HG02938 (cell line): ENCODE measurements around the gene LPIN1.
"Not testable (repeated sequence)": the region's sequence is repeated elsewhere in the genome, so short reads cannot be mapped to it uniquely, and the experiment has no call there.

ENCODE experiments used
- ATAC-seq: cut with Tn5 transposase; IDR thresholded peaks from one replicate; pipeline ENCODE4 v1.9.1; 2021; ENCODE audit warnings: mild to moderate bottlenecking, moderate library complexity; ENCODE audit not compliant: unreplicated experiment

Gene LPIN1

DNA sequence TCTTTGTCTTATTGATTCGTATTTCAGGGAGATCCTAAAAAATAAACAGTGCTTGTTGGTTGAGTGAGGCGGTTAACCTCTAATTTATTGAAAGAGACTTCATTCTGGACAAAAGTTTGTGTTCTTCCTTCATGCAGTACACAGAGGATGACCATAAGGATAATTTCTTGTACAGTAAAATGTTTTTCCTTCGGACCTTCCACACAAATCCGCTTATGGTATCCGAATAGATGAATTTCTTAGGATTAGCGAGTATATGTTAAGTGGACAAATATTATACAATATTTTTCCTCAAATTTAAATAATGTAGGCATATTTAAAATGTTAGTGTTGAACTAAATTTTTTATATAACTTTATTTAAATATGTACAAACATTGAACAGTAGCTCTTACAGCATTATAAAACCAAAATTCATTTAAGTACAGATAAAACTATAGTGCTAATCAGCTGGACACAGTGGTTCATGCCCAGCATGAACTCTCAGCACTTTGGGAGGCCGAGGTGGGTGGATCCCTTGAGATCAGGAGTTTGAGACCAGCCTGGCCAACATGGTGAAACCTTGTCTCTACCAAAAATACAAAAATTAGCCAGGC is 84.4 kb downstream of the LPIN1 start:
- ATAC-seq = no peak

DNA sequence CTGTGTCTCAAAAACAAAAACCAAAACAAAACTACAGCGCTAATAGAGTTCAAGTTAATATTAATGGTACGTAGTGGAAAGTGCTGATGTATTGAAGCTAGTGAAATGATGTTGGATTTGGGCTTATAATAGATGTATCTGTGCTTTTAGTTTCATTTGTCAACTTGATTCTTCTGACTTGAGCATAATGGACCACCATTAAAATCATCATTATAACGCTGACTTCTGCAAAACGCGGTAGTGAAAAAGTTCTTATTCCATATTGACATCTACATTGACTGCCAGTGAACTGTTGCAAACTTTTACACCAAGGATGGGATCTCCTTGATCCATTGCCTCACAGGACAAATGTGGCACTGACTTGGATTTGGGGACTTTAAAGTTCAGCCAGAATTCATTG is 85.0 kb downstream of the LPIN1 start:
- no peak for ATAC-seq

DNA sequence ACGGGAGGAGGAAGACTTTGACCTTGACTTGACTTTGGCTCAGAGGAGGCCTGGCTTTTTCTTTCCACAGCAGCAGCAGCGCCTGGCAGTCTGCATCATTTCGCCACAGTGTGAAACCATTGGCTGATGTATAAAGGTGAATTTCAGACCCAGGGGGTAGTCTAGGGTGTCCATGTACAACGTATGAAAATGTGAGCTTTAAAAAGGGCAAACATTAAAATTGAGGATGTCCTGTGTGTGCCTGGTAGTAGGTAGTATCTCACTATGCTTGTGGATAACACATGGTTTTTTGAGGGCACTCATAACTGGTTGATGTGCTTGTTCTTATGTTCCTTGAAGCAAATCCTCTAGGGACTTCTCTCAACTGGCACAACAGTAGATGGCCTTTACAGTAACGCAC is 86.1 kb downstream of the LPIN1 start:
- no peak for ATAC-seq

DNA sequence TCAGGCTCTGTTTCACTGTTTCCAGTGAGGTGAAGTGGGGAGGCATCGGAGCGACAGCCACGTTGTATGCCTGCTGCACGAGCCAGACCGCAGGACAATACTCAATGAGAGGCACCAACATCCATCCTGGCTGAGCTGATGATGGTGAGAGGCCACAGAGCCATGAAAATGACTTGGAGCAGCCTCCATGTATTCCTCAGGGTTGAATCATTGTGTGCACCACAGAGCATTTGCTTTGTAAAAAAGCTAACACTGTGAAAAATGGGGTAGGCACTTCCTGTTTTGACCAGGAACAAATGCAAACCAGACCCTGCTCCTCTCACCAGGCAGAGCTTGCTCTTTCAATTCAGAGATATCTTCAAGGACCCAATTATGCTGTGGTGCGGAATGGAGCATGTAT is 87.2 kb downstream of the LPIN1 start:
- ATAC-seq = no peak

DNA sequence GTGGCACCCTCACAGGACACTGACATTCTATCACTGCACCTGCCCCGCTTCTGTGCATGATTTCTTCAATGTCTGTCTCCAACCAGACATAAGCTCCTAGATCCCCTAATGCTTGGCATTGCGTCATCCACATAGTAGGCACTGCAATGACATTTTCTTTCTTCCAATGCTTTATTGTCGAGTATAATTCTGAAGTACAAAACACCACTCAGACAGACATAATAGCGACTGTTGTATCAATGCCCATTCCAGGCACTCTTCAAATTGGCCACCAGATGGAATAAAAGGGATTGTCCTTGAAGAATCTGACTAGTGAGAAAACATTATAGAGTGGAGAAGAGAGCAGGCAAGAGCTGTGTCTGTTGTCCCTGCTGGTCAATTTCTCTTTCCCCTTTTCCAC is 89.0 kb downstream of the LPIN1 start:
- no peak for ATAC-seq

DNA sequence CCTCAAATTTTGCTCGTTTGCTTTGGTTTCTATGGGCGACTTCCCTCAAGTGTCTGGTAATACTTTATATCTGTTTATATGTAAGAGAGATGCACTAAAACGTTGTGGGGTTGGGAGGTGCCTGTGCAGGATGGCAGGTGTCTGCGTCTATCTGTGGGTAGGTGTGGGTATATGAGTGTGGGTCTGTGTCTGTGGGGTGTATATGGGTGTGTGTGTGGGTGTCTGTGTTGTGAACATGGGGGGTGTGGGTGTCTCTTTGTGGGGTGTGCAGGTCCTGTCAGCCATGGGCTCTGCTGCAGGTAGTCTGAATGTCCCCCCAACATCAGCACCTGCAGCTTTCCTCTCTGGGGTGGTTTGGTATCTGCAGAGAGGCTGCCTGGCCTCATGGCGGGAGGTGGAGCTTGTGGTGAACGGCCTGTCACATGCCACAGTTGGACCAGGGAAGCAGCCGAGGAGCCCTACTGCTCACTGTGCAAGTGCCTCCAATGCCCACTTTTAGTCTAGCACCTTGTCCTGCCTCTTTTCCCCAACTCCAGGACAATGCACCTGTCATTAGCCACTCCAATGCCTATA is 90.3 kb downstream of the LPIN1 start:
- ATAC-seq = no peak

DNA sequence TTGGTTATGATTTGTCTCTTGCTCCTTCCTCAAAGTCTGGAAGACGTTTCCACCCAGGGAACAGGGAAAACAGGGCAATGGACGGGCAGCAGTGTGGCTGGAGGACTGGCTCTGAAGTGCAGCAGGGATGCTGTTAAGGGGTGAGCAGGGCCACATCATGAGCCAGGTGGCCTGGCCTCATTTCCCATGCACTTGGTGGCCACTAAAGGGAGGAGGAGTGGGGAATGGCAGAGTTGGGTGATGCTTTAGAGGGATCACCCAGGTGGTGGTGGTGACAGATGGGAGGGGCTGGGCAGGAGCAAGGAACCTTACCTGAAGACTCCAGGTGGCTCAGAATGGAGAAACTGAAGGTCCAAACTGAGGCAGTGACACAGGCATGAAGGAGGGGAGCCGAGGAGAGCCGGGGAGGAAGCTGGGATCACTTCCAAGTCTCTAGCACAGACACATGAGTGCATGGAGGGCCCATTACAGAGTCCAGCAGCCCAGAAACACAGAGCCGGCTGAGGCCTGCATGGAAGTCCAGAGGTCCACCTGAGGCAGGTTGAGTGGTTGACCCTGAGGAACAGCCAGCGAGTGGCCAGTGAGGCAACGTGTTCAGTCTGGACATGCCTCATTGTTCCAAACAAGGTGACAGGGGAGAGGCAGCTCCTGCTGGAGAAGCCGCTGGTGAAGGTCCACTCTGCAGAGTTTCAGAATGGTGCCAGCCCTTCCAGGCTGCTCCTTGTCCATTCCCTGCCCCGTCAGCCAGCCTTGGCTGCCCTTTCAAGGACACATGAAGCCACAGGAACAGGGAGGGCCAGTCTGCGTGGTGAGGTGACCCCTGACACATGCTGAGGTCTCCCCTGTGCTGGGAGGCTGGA is 91.7 kb downstream of the LPIN1 start:
- no peak for ATAC-seq

DNA sequence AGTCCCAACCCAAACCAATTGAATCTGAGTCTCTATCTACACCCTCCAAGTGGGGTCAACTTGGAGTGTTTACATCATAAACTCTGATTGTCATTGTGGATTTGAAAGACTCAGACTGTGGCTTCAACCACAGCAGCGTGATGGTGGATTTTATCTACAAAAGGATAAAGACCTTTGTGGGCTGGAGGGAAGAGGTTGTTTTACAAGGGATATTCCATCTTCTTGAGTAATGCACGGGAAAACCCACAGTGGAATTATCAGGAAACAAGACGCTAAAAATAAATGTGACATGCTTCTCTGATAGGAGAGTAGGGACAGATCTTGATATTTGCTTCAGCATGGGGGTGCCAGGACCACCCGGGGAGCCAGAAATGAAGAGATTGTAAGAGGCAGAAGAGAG is 93.5 kb downstream of the LPIN1 start:
- no peak for ATAC-seq

DNA sequence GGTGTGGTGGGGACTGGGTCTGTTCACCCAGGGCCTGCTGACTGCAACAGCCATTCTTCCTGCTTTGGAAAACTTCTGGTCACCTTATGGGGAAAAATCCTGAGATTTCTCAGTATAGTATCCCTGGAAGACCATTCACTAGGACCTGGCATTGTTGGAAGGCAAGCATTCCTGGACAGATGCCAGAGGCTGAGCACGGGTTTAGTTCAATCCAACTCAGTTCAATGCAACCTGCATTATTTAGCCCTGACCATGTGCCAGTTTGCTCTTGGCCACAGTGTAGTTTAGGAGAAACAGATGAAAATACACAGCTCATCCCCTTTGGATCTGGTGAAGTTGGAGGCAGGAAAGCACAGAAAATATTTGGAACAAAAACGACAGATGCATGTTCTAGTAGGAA is 95.9 kb downstream of the LPIN1 start:
- no peak for ATAC-seq

DNA sequence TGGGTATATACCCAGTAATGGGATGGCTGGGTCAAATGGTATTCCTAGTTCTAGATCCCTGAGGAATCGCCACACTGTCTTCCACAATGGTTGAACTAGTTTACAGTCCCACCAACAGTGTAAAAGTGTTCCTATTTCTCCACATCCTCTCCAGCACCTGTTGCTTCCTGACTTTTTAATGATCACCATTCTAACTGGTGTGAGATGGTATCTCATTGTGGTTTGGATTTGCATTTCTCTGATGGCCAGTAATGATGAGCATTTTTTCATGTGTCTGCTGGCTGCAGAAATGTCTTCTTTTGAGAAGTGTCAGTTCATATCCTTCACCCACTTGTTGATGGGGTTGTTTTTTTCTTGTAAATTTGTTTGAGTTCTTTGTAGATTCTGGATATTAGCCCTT is 98.4 kb downstream of the LPIN1 start:
- not testable (repeated sequence) for ATAC-seq

DNA sequence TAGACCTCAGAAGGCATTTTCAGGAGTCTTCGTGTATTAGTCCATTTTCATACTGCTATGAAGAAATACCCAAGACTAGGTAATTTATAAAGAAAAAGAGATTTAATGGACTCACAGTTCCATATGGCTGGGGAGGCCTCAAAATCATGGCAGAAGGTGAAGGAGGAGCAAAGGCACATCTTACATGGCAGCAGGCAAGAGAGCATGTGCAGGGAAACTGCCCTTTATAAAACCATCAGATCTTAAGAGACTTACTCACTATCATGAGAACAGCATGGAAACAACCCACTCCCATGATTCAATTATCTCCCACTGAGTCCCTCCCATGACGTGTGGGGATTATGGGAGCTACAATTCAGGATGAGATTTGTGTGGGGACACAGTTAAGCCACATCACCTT is 101.5 kb downstream of the LPIN1 start:
- ATAC-seq = not testable (repeated sequence)

DNA sequence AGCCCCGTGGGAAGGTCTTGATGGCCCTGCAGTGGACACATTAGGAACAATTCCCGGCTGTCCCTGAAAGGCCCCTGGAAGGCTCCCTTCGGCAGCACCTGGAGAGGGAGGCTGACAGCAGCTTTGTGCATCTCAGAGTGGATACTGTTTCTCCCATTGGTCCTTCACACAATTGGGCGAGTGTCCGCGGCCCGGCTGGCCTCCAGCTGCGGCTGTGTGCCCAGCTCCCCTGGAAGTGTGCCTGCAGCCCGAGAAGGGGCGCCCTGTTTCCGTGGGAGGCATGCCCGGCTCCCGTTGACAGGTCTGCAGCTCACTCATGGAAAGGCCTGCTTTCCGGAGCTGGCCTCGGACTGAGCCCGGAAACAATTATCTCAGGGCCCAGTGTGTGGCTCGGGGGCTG is 103.7 kb downstream of the LPIN1 start:
- no peak for ATAC-seq

DNA sequence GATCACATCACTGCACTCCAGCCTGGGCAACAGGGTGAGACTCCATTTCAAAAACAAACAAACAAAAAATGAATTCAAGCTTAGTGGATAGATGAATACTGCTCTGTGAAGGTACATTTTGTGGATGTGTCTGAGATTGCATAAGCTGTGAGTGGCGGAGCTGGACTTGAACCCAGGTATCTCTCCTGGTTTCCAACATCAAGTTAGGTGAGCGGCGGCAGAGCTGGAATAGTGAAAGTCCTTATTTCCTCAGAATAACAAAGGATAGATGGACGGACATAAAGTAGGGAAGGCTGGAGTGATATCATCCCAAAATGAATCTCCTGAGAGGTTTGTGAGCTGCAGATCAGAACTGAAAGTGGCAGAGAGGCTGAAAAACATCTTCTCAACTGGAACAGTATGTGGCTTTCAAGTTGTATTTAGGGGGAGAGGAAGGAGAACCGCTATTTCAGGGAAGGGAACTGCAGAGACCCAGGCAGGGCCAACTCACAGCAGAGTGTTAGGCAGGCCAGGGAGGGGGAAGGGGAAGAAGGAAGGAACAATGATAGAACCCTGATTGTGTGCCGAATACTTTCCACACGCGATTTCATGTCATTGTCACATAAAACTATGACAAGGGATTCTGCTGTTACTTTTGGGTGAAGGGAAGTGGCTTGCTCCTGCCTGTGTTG is 106.2 kb downstream of the LPIN1 start:
- ATAC-seq = no peak

DNA sequence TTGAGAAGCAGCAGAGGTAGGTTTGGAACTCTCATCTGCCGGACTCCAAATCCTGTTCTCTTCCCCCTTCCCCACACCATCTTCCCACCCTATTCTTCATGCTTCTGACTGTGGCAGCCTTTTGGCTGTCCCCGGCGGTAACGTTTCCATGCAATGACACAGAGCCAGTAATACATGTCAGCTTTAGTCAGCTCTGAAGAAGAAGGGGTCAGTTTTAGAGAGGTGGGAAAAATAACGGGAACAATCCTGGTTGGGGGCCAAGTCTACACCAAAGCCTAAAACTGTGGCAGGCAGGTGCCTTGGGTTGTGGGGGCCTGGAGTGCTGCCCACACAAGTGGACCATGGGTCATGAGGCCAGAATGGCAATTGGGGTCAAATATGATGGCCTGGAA is 106.8 kb downstream of the LPIN1 start:
- ATAC-seq = no peak

DNA sequence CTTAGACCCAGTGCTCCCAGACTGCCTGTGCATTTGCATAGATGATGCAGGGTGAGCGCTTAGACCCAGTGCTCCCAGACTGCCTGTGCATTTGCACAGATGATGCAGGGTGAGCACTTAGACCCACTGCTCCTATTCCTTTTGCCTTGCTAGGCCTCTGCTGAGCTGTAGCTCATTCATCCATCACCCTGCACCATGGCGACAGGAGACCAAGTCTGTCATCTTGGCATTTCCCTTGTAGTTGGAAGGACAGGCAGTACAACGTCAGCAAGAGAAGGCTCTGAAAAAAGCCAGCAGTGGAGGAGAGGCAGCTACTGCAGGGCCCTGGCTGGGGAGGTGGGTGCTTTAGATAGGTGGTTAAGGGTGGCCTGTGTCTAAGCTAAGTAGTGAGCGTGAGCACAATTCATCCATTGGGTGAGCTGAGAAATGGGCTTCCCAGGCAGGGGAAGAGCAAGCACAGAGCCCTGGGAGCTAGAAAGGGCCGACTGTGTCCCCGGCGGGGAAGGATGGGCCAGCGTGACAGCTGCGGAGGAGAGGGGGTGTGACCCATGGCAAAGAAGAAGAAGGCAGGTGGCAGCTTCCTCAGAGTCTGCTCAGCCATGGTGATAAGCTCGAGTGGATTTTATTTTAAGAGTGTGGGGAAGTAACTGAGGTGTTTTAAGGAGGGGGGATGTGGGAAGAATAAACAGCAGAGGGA is 108.8 kb downstream of the LPIN1 start:
- no peak for ATAC-seq

DNA sequence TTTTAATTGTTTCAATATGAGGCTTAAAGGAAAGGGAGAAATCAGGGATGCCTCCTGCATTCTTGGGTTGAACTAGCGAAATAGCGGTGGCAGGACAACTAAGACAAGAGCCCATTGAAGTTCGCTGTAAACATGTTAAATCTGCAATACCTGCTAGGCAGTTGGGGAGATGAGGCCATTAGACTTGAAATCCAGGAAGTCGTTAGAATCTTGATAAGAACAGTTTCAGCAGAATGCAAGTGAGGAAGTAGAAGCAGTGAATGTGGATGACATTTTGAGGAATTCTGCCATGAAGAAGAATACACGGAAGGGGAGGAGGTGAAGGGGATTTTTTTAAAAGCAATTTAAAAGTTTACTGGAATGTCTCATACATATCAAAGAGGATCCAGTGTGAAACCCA is 109.7 kb downstream of the LPIN1 start:
- ATAC-seq = no peak

DNA sequence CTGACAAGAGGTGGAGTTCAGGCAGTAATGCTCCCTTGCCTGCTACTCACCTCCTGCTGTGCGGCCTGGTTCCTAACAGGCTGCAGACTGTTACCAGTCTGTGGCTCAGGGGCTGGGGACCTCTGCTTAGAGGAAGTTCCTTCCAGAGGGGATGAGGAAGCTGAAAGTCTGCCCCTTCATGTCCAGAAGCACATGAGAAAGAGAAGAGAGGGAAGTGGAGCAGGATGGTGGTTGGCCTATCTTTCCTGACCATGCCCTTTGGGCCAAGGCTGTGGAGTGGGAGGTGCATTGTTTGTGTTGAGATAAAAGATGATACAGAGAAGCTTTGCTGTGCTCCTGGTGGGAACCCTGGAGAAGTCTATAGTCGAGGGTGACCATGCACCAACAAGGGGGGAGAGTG is 112.5 kb downstream of the LPIN1 start:
- no peak for ATAC-seq

DNA sequence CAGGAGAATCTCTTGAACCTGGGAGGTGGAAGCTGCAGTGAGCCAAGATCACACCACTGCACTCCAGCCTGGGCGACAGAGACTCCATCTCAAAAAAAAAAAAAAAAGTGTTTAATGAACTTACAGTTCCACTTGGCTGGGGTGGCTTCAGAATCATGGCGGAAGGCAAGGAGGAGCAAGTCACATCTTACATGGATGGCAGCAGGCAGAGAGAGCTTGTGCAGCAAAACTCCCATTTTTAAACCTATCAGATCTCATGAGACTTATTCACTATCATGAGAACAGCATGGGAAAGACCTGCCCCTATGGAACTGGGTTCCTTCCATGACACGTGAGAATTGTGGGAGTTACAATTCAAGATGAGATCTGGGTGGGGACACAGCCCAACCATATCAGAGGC is 113.5 kb downstream of the LPIN1 start:
- not testable (repeated sequence) for ATAC-seq

DNA sequence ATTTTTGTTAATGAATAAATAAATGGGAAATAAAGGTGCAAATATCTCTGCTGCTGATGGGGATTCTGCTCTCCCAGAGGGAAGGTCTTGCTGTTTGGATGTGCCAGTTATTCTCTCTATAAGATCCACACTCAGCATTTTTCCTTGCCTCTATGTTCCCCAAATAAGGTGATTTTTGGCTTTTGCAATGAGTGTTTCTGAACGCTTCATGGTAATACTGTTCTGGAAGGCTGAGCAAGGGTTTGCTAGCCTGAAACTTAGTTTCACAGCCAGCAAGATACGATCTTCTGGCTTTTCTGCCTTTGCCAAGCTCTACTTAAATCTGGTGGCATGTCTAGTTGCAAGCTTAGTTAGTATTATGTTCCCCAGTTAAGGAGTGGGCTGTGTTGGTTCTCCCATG is 114.6 kb downstream of the LPIN1 start:
- ATAC-seq = no peak

DNA sequence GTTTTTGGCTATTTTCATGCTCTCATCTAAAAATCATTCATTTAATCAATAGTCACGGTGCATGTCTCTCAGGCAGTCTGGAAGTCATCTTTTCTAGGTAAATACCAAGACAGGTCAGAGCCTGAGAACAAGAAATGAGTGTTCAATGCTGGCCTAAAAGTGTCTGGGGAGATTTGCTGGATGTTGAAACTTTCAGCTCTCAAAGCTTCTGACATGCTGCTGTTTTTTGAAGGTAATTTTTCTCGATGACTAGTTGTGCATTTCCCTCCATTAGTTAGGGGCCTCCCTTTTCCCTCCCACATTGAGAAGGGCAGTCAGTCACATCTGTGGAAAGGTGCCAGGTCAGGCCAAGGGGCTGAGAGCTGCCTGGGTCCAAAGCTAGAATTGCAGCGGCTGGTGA is 115.6 kb downstream of the LPIN1 start:
- peak; percentile 40 for ATAC-seq

DNA sequence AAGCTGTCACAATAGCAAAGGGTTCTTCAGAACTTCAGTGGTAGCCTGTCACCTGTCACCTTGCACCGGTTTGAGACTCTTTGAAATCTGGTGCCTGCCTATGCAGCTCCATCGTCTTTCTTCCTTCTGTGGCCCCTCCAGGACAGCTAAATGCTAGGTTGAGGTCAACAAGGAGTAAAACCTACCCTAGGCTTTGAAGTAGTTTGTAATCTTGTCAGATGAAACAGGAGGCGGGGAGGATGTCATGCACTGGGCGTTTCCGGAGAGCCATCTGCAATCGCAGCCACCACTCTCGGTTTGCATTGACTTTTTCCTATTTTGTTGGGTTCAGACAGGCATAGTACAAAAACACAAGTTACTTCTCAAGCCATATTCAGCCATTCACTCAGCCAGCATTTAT is 116.7 kb downstream of the LPIN1 start:
- ATAC-seq = no peak
